ENCODE measurements around the gene FXN.

The FXN gene

DNA sequence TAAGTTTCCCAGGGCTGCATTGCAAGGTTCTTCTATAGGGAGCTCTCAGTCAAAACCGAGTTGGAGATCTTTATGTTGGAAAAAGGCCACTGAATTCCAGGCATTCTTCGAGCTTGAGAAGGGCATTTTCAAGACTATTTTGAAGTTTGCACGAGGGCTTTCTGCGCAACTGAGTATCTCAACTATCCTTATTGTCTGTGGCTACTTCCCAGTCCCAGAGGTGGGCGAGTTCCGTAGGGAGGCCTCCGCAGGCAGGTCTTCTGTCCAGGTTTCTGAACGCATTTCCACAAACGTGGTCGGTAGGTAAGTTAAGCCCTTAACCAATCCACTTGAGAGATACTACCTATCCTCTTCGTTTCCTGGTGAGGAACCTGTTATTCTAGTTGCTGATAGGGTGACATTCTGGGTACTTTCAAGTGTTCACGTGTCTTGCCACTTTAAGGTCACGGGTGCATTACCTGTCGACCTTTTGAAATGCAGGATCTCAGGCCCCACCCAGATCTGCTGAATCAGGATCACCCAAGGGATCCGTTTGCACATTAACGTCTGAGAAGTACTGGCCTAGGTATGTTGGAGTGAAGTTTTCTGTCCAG, 87.1 kb downstream of the FXN start:
- TF ChIP-seq, protein P1, sequence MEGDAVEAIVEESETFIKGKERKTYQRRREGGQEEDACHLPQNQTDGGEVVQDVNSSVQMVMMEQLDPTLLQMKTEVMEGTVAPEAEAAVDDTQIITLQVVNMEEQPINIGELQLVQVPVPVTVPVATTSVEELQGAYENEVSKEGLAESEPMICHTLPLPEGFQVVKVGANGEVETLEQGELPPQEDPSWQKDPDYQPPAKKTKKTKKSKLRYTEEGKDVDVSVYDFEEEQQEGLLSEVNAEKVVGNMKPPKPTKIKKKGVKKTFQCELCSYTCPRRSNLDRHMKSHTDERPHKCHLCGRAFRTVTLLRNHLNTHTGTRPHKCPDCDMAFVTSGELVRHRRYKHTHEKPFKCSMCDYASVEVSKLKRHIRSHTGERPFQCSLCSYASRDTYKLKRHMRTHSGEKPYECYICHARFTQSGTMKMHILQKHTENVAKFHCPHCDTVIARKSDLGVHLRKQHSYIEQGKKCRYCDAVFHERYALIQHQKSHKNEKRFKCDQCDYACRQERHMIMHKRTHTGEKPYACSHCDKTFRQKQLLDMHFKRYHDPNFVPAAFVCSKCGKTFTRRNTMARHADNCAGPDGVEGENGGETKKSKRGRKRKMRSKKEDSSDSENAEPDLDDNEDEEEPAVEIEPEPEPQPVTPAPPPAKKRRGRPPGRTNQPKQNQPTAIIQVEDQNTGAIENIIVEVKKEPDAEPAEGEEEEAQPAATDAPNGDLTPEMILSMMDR (conservative IDR thresholded peaks at IDR 0.05), result no peak
- TF ChIP-seq ZFX (IDR thresholded peaks at IDR 0.05), result no peak
- H3K27ac ChIP-seq, result peak overlapping the region; percentile 91

DNA sequence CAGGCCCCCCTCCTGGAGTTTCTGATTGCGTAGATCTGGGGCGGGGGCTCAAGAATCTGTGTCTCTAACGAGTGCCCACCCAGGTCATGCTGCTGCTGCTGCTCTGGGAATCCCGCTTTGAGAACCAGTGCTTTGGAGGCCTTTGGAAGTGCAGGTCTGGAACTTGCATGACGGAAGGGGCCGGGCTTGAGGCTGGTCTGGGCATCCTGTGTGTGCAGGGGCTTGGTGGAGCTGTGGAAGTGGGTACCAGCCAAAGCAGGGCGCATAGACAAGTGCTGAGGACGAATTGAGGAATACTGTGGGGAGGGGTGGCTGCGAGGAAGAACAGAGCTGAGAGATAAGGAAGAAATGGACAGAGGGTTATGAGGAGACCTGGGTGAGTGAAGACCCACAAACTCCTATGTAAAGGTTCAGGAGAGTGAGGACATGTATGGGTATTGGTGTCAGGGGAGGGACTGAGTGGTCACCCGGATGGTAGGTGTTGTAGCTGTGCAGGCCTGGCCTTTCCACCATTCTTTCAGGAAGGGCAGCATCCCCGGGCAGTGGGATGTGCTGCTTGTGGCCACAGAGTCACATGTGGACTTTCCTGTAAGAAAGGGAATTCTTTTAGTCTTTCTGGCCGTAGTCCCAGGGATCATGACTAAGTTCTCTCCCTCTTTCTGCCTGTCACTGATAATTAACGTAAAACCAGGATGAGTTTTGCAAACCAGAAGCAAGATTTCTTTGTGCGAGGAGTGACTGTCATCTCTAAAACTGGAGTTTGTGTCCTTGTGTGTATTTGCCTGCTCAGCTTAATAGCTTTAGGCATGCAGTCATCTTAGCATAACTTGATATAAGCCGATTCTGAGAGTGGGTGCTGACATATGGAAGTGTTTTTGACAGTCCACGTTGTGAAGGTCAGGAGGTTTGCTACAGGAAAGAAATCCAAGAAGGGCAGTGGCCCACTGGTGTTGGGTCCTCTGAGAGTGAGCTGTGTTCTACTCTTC, 95.2 kb downstream of the FXN start:
- no peak overlapping the region for H3K27ac ChIP-seq
- TF ChIP-seq, protein P1 (conservative IDR thresholded peaks at IDR 0.05), result no peak
- TF ChIP-seq ZFX (IDR thresholded peaks at IDR 0.05), result no peak

DNA sequence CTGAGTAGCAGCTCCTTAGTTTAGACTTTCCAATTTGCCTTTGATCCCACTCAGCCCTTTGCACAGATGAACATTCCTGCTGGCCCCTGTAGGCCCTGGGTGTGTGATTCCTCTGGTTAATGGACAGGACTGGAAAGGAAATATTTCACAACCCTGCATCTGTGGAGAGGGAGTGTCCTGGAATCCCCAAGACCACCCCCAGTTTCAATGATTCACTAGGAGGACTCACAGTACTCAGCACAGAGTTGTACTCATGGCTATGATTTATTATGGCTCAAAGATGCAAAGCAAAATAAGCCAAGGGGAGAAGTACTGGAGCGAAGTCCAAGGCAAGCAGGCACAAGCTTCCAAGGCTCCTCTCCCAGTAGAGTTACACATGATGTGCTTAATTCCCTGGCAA, 96.1 kb downstream of the FXN start:
- TF ChIP-seq ZFX (IDR thresholded peaks at IDR 0.05), result no peak
- TF ChIP-seq, protein P1 (conservative IDR thresholded peaks at IDR 0.05), result no peak
- no peak overlapping the region; the same call in 1 of the 2 replicates for H3K27ac ChIP-seq

GRCh38 chr9:69132361-69132760, 96.8 kb downstream of the FXN start:
- no peak for TF ChIP-seq ZFX (IDR thresholded peaks at IDR 0.05)
- TF ChIP-seq, protein P1 (conservative IDR thresholded peaks at IDR 0.05), result no peak
- no peak overlapping the region for H3K27ac ChIP-seq

DNA sequence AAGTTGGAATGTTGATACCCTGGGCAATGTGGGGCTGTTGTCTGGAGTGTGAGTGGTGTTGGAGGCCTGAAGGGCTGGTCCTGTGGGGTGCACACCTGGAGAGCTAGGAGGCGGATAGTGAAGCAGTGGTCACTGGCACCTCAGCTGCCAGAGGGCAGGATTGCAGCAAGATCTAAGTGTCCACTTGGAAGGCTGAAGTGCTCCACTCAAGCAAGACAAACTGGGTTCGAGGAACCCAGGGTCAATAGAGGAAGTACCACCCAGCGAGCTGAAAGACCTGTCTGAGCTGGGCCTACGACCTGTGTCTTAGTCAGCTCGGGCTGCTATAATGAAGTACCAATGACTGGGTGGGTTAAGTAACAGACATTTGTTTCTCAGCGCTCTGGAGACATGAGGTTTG, 98.9 kb downstream of the FXN start:
- no peak overlapping the region for H3K27ac ChIP-seq
- TF ChIP-seq, protein P1 (conservative IDR thresholded peaks at IDR 0.05), result no peak
- no peak for TF ChIP-seq ZFX (IDR thresholded peaks at IDR 0.05)

DNA sequence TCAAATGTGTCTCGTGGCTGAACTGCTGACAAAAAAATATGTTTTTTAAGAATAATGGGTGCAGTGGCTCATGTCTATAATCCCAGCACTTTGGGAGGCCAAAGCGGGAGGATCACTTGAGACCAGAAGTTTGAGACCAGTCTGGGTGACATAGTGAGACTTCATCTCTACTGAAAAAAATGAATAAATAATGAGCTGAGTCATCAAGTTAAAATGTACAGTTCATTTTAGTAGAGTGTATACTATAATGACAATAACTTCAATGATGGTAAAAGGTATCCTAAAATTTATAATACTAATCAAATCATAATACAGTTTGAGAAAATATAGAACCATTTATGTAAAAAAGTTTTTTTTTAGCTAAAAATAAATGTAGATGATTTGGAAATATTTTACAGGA, 100.6 kb downstream of the FXN start:
- no peak overlapping the region for H3K27ac ChIP-seq
- TF ChIP-seq ZFX (IDR thresholded peaks at IDR 0.05), result no peak
- TF ChIP-seq, protein P1 (conservative IDR thresholded peaks at IDR 0.05), result no peak

DNA sequence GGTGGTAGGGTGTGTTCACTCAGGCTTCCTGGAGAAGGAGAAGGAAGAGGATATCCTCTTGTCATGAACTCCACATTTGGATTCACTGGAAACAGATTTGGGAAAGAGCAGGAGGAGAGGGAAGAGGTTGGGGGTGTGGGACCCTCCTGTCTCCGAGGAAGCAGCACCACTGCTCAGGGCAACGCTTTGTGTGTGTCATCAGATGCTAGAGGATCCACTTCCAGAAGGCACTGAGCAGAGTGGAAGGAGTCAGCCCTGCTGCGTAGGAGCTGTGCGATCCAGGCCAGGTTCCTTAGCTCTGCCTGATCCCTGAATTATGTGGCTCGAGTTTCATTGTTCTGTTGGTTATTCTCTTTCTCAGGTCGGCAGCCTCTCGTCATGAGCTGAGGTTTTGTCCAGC, 101.2 kb downstream of the FXN start:
- TF ChIP-seq ZFX (IDR thresholded peaks at IDR 0.05), result no peak
- TF ChIP-seq, protein P1 (conservative IDR thresholded peaks at IDR 0.05), result no peak
- H3K27ac ChIP-seq, result no peak overlapping the region

Data from C4-2B (cell line).